UCSD-AML1 (cell line): ENCODE data around the gene PCID2.
"Not testable (repeated sequence)": the region's sequence is repeated elsewhere in the genome, so short reads cannot be mapped to it uniquely, and the experiment has no call there.

Experiments used
- DNase-seq: peaks from one replicate; lab custom pipeline; 2025; ENCODE audit not compliant: unreplicated experiment; lab: John Stamatoyannopoulos, UW

PCID2 gene

GRCh38 chr13:113167155-113167554 lies 41.3 kb downstream of the PCID2 start:
- no peak for DNase-seq

DNA sequence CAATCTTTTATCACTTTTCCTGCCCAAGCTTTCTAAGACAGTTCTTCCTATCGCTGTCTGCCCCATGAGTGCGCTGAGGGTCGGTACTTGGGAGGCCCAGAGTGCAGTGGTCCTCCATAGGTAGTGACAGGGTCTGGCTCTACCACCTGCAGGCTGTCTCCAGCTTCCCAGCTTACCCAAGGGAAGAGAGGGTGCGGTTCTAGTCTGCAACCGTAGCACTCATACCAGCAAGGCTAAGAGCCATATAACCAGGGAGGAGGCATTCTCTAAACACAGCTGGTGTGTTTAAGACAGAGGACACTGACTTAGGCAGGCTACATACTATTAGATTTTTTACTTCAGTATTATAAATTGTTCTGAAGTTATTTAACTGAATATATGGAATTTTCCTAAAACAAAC lies 41.8 kb downstream of the PCID2 start:
- DNase-seq, result no peak

DNA sequence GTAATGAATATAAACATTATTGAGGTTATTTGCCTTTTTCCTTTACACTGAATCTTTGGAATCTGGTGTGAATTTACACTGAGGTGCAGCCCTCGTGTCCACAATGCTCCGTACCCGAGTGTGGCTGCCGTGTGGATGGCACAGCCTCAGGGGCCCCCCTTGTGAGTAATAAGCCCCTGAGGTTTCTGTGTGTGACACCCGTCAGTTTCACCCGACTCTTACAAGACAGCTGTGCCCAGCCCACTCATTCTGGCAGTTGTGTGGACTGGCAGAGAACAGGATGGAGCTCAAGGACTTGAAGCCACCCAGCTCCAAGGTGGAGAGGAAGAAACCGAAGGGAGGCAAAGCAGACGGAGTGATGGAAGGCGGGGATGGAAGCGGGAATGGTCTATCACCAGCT lies 42.2 kb downstream of the PCID2 start:
- DNase-seq, result no peak

GRCh38 chr13:113164492-113164891 lies 44.0 kb downstream of the PCID2 start:
- DNase-seq, result peak; percentile 66

- DNase-seq, result no peak
These were observed 45.4 kb downstream of the PCID2 start for GRCh38 chr13:113162783-113163685.

GRCh38 chr13:113161975-113162374 lies 46.5 kb downstream of the PCID2 start:
- DNase-seq, result not testable (repeated sequence)

- DNase-seq, result no peak
These were observed 47.0 kb downstream of the PCID2 start for GRCh38 chr13:113161433-113161832.

DNA sequence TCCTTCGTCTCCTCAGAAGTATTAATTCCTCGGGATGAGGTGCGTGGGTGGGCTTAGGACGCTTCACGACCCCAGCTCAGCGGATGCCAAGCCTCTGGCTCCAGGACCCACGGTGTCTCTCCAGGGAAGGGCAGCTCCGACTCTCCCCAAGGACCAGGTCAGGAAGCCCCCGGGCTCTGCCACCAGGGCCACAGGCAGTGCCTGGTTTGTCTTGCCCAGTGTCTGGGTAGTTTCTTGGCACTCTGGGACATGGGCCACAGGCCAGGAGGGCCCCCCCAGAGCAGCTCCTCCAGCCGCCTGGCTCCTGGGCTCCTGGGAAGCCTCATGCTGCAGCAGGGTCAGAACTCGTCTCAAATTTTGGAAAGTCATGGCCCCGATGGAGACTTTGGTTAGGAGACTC lies 47.5 kb downstream of the PCID2 start:
- DNase-seq, result no peak

DNA sequence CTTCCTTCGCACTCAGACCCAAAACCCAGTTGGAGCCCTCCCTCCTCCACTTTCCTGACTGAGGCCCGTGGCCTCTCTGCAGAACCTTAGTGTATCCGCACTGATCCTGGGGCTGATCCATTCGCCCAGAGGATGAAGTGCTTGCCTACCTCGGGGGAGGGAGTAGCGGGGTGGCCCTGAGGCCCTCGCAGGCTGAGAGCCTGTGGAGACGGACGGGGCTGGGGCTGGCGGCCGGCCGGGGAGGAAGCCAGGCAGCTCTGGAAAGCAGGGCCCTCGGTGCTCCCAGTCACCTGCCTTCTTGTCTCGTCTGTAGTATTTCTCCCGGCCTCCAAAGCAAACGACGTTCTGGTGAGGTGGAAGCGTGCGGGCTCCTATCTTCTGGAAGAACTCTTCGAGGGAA lies 48.8 kb downstream of the PCID2 start:
- DNase-seq, result no peak

GRCh38 chr13:113158946-113159345 lies 49.5 kb downstream of the PCID2 start:
- no peak for DNase-seq

- no peak for DNase-seq
These were observed 50.3 kb downstream of the PCID2 start, which contains the start of gene PROZ for GRCh38 chr13:113157929-113158747. TSS of gene PROZ (plus strand) at chr13:113158648. CDS start at chr13:113158661, 13 bp downstream.

DNA sequence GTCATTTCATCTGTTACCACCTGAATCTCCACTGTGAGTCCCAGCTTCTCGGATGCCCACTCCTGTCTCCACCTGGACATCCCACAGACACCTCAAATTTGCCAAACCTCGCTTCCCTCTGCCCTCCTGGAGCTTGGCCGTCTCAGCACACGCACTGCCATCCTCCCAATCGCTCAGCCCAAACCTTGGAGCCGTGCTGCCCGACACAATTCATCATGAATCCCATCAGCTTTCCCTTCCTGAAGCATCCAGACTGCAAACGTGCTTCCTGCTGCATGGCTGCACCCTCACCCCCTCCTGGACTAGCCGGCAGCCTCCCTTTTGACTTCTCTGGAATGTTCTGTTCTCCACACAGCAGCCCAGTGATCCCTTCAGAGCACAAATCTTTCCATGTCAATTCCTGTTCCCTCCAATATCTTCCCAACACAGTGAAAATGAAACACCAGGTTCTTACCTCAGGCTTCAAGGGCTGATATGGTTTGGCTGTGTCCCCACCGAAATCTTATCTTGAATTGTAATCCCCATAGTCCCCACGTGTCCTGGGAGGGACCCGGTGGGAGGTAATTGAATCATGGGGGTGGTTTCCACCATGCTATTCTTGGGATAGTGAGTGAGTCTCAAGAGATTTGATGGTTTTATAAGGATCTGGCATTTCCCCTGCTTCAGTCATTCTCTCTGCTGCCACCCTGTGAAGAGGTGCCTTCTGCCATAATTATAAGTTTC lies 51.1 kb downstream of the PCID2 start:
- DNase-seq, result no peak

GRCh38 chr13:113155982-113156655 lies 52.4 kb downstream of the PCID2 start:
- no peak for DNase-seq

- DNase-seq, result no peak
These were observed 53.3 kb downstream of the PCID2 start for GRCh38 chr13:113155201-113155600.

- DNase-seq, result peak; percentile 70
These were observed 54.4 kb downstream of the PCID2 start for GRCh38 chr13:113153810-113154748.

- DNase-seq, result no peak
These were observed 55.3 kb downstream of the PCID2 start for GRCh38 chr13:113152984-113153809.

DNA sequence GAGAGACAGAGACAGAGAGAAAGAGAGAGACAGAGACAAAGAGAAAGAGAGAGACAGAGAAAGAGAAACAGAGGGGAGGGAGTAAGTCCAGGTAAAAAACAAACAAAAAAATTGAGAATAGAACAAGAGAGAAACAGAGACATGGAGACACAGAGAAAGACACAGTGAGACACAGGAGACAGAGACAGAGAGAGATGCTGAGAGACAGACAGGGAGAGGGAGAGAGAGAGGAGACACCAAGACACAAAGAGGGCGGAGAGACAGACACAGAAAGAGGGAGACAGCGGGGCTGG lies 55.8 kb downstream of the PCID2 start:
- no peak for DNase-seq

DNA sequence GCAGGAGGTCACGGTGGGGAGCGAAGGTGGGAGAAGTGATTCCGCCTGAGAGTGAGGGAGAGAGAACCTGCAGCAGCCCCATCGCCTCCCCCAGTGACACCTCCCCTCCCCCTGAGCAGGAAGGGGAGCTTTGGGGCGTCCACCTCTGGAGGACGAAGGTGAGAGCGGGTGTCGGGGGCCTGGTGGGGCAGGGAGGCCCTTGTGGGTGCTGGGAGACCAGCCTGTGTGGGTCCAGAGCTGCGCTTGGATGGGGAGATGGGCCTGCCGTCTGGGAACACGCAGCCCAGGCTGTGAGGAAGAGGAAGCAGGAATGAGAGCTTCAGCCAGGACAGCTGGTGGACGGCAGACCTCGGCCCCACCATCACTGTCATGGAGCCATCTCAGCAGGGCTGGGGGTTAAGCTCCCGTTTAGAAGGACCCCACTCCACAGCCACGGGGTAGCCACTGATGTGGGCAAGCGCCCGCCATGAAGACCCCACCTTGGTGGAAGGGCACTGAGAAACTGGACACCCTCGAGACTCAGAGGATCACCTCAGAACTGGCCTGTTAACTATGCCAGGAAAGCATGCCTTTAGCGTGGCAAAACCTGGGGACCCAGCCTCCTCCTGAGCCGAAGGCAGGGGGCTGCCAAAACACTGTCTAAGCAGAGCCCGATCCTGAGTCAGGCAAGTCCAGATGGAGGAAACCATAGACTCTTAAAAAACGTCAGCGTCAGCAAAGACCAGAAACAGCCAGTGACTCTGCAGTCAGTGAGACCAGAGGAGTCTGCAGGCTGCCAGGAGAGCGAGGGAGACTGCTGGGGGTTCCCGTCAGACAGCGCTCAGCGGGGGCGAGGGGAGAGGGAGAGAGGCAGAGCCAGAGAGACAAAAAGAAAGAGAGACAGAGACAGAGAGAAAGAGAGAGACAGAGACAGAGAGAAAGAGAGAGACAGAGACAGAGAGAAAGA lies 56.5 kb downstream of the PCID2 start:
- DNase-seq, result no peak
